ENCODE results near the gene FANCC. TPM values are rescaled to one million over a fixed set of nuclear protein-coding genes. Genes with fewer than 3 reads are reported as not detected.

Gene FANCC
- total RNA-seq, 1 experiment from 2014 or later = 14.5 TPM

DNA sequence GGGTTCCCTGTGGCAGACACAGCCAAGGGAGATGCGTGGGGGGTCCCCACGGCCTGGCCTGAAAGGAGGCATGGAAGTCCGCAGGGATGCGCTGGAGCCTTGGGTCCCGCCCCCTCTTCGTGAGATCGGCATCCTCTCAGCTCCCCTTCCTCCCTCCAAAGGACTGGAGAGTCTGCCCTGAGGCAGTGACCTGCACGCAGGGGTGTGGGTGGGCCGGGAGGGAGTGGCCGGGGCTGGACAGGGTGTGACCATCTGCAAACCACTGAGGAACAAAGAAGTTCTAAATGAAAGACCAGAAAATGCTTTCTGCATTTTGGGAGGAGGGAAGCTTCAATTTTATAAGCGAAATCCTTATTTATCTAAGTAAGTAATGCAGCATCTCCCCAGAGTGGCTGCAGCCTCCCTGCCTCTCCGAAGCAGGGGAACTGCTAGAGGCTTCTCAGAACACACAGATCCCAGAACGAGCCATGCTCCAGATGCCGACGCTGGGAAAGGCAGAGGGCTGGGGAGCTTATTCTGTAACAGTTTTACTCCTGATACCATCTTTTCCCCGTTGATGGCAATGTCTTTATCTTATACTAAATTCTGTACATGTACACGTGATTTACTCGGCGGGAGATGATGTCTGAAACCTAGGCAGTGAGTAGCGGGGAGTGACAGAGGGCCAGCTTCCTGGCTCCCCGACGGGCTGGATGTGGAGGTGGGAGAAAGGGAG, 221.7 kb downstream of the FANCC start:
- CTCF ChIA-PET = no interaction called here
- Mint-ChIP-seq H3K27me3 (ENCODE audit: unreplicated experiment) (no peaks in the 10 kb centered on the region), H3K9me3 (ENCODE audit: low read depth, unreplicated experiment) (no peaks in the 10 kb centered on the region), H3K27ac (ENCODE audit: unreplicated experiment) (no peak overlapping the region), H3K36me3 (ENCODE audit: insufficient read depth, unreplicated experiment) (peaks cover 64% of the 10 kb centered on the region), H3K4me1 (ENCODE audit: low read depth, unreplicated experiment) (peaks cover 28% of the 10 kb centered on the region), H3K4me3 (ENCODE audit: low read depth, unreplicated experiment) (no peak overlapping the region)
- intact Hi-C loops (cut with micrococcal nuclease; ENCODE audit: unreplicated experiment) = no loop called here
- no TSS peak for BruUV-seq (replicated peaks)
- DNase-seq = no peak
- TF ChIP-seq CTCF (IDR thresholded peaks at IDR 0.05; ENCODE audit: unreplicated experiment) = no peak

DNA sequence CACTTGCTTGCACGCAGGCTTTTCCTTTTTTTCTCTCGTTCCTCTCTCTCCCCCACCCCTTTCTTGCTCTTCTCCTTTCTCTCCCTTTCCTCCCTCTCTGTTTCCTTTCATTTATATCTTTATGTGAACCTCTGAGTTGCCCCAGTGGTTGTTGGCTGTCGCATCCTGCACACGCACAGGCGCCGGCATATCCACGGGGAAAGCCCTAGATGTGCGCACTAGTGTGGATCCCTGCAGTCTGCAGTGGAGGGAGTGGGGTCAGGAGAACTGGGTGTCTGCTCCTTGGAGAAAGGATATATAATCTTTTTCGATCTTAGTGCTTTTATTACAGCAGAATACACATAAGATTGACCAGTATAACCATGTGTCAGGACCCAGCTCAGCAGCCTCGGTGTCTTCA, 223.5 kb downstream of the FANCC start:
- BruUV-seq (replicated peaks) = no TSS peak
- CTCF ChIA-PET = no interaction called here
- no peak overlapping the region for H3K27ac Mint-ChIP-seq (ENCODE audit: unreplicated experiment)
- H3K4me3 Mint-ChIP-seq (ENCODE audit: low read depth, unreplicated experiment) = no peak overlapping the region
- H3K9me3 Mint-ChIP-seq (ENCODE audit: low read depth, unreplicated experiment) = no peaks in the 10 kb centered on the region
- no peak for DNase-seq
- no peaks in the 10 kb centered on the region for H3K27me3 Mint-ChIP-seq (ENCODE audit: unreplicated experiment)
- H3K4me1 Mint-ChIP-seq (ENCODE audit: low read depth, unreplicated experiment) = peaks cover 46% of the 10 kb centered on the region
- intact Hi-C loops (cut with micrococcal nuclease; ENCODE audit: unreplicated experiment) = no loop called here
- H3K36me3 Mint-ChIP-seq (ENCODE audit: insufficient read depth, unreplicated experiment) = peaks cover 70% of the 10 kb centered on the region
- TF ChIP-seq CTCF (IDR thresholded peaks at IDR 0.05; ENCODE audit: unreplicated experiment) = no peak

DNA sequence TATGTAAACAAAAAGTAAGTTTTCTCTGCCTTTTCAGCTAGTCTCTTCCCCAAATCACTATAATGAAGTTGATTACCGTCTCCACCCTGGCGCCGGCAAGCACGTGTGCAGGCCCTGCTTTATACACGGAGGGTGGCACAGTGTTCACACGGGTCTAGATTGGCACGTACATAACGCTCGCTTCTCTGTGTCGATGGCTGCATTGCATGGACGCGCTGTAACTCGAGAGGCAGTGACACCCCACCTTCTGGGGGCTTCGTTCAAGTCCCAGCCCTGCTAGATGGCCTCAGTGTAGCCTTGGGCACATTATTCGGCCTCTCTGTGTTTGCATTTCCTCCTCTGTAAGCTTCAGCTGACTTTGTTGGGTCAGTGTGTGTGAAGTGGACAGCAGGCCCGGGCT, 223.9 kb downstream of the FANCC start:
- DNase-seq = no peak
- peaks cover 46% of the 10 kb centered on the region for H3K4me1 Mint-ChIP-seq (ENCODE audit: low read depth, unreplicated experiment)
- H3K27ac Mint-ChIP-seq (ENCODE audit: unreplicated experiment) = no peak overlapping the region
- intact Hi-C loops (cut with micrococcal nuclease; ENCODE audit: unreplicated experiment) = no loop called here
- no peaks in the 10 kb centered on the region for H3K27me3 Mint-ChIP-seq (ENCODE audit: unreplicated experiment)
- no TSS peak for BruUV-seq (replicated peaks)
- TF ChIP-seq CTCF (IDR thresholded peaks at IDR 0.05; ENCODE audit: unreplicated experiment) = no peak
- CTCF ChIA-PET = interaction anchor here (0.6 kb wide), 1 partner anchor 294 kb away, joined by 6 read pairs; no protein-coding TSS in a partner anchor
- H3K4me3 Mint-ChIP-seq (ENCODE audit: low read depth, unreplicated experiment) = no peak overlapping the region
- H3K36me3 Mint-ChIP-seq (ENCODE audit: insufficient read depth, unreplicated experiment) = peaks cover 72% of the 10 kb centered on the region
- no peaks in the 10 kb centered on the region for H3K9me3 Mint-ChIP-seq (ENCODE audit: low read depth, unreplicated experiment)

GRCh38 chr9:95092262-95093072, 225.0 kb downstream of the FANCC start:
- Mint-ChIP-seq H3K27ac (ENCODE audit: unreplicated experiment) (peak overlapping the region; percentile 88), H3K27me3 (ENCODE audit: unreplicated experiment) (no peaks in the 10 kb centered on the region), H3K9me3 (ENCODE audit: low read depth, unreplicated experiment) (no peaks in the 10 kb centered on the region), H3K36me3 (ENCODE audit: insufficient read depth, unreplicated experiment) (peaks cover 74% of the 10 kb centered on the region), H3K4me1 (ENCODE audit: low read depth, unreplicated experiment) (peaks cover 48% of the 10 kb centered on the region), H3K4me3 (ENCODE audit: low read depth, unreplicated experiment) (peak overlapping the region; percentile 57)
- intact Hi-C loops (cut with micrococcal nuclease; ENCODE audit: unreplicated experiment) = no loop called here
- BruUV-seq (replicated peaks) = no TSS peak
- peak; percentile 79 for DNase-seq
- CTCF ChIA-PET = interaction anchor here (0.6 to 1.0 kb wide), 4 partner anchors 35 to 411 kb away, joined by 3 to 6 read pairs (median 4); no protein-coding TSS in a partner anchor
- TF ChIP-seq CTCF (IDR thresholded peaks at IDR 0.05; ENCODE audit: unreplicated experiment) = no peak
